Mesothelial cell of epicardium (in vitro differentiated cells): ENCODE data around the gene BEAN1. TPM values are rescaled to one million over a fixed set of nuclear protein-coding genes. Genes with fewer than 3 reads are reported as not detected.

Experiments
- DNase-seq, 2 experiments: peaks; one replicate each; pipeline ENCODE4 v3.0.0; 2021; ENCODE audit warnings: low spot score in 2 of 2; ENCODE audit not compliant: unreplicated experiment in 2 of 2
- H3K27ac Mint-ChIP-seq: 2 replicates; pipeline ENCODE4 v1.8.0; 2021; ENCODE audit warnings: mixed read lengths
- H3K27me3 Mint-ChIP-seq: 2 replicates; pipeline ENCODE4 v1.8.0; 2021; ENCODE audit warnings: low read depth, mixed read lengths
- H3K36me3 Mint-ChIP-seq: 2 replicates; pipeline ENCODE4 v1.8.0; 2021; ENCODE audit warnings: mixed read lengths
- H3K4me1 Mint-ChIP-seq: 2 replicates; pipeline ENCODE4 v1.8.0; 2021; ENCODE audit warnings: mixed read lengths
- H3K4me3 Mint-ChIP-seq: 2 replicates; pipeline ENCODE4 v1.8.0; 2021; ENCODE audit warnings: mild to moderate bottlenecking, moderate library complexity, mixed read lengths
- H3K9me3 Mint-ChIP-seq: 2 replicates; pipeline ENCODE4 v1.8.0; 2021; ENCODE audit warnings: mixed read lengths
- total RNA-seq: library from RNA; stranded (reverse); gene quantifications from 3 replicates; pipeline ENCODE4 v1.2.1, GENCODE V29; 2021
- TF ChIP-seq, protein P1 (sequence below): fragments of 200-600 bp; sonication (generic); IDR thresholded peaks from one replicate; pipeline ENCODE4 v1.5.0; 2021; ENCODE audit warnings: antibody characterized with exemption; ENCODE audit not compliant: unreplicated experiment

Gene BEAN1
- total RNA-seq, 1 donor from 2014 or later: 1.1 TPM

DNA sequence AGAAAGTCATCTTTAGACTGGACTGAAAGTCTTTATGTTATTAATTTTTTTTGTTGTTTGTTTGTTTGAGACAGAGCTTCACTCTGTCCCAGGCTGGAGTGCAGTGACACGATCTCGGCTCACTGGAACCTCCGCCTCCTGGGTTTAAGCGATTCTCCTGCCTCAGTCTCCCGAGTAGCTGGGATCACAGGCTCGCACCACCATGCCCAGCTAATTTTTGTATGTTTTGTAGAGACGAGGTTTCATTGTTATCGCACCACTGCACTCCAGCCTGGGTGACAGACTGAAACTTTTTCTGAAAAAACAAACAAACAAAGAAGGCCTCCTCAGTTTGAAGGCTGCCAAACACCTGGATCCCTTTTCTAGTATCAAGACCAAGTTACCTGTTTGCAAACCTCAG is 4.7 kb downstream of the BEAN1 start:
- Mint-ChIP-seq H3K4me3 (no peak overlapping the region), H3K36me3 (no peaks in the 10 kb centered on the region), H3K27me3 (peaks cover 61% of the 10 kb centered on the region), H3K4me1 (no peaks in the 10 kb centered on the region), H3K27ac (no peak overlapping the region), H3K9me3 (no peaks in the 10 kb centered on the region)
- DNase-seq: no peak
- TF ChIP-seq, protein P1, sequence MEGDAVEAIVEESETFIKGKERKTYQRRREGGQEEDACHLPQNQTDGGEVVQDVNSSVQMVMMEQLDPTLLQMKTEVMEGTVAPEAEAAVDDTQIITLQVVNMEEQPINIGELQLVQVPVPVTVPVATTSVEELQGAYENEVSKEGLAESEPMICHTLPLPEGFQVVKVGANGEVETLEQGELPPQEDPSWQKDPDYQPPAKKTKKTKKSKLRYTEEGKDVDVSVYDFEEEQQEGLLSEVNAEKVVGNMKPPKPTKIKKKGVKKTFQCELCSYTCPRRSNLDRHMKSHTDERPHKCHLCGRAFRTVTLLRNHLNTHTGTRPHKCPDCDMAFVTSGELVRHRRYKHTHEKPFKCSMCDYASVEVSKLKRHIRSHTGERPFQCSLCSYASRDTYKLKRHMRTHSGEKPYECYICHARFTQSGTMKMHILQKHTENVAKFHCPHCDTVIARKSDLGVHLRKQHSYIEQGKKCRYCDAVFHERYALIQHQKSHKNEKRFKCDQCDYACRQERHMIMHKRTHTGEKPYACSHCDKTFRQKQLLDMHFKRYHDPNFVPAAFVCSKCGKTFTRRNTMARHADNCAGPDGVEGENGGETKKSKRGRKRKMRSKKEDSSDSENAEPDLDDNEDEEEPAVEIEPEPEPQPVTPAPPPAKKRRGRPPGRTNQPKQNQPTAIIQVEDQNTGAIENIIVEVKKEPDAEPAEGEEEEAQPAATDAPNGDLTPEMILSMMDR: no peak

DNA sequence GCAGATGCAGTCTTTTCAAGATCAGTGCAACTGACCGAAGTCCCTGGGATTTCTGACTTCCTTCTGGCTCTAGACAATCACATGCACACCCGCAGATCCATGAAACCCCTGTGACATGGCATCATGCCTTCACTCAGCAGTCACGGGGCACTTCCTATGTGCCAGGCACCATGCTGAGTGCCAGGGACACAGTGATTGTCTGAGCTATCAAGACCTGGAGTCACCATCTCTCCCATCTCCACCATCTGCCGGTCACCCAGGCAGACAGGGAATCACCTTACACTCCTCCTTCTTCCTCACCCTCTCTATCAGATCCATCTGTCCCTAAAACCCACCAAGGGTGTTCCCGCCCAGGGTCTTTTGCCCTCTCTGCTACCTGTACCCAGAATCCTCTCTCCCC is 5.3 kb downstream of the BEAN1 start:
- H3K9me3 Mint-ChIP-seq: no peaks in the 10 kb centered on the region
- peaks cover 61% of the 10 kb centered on the region for H3K27me3 Mint-ChIP-seq
- no peak overlapping the region for H3K27ac Mint-ChIP-seq
- no peaks in the 10 kb centered on the region for H3K4me1 Mint-ChIP-seq
- no peaks in the 10 kb centered on the region for H3K36me3 Mint-ChIP-seq
- TF ChIP-seq, protein P1: no peak
- no peak overlapping the region for H3K4me3 Mint-ChIP-seq
- no peak for DNase-seq

DNA sequence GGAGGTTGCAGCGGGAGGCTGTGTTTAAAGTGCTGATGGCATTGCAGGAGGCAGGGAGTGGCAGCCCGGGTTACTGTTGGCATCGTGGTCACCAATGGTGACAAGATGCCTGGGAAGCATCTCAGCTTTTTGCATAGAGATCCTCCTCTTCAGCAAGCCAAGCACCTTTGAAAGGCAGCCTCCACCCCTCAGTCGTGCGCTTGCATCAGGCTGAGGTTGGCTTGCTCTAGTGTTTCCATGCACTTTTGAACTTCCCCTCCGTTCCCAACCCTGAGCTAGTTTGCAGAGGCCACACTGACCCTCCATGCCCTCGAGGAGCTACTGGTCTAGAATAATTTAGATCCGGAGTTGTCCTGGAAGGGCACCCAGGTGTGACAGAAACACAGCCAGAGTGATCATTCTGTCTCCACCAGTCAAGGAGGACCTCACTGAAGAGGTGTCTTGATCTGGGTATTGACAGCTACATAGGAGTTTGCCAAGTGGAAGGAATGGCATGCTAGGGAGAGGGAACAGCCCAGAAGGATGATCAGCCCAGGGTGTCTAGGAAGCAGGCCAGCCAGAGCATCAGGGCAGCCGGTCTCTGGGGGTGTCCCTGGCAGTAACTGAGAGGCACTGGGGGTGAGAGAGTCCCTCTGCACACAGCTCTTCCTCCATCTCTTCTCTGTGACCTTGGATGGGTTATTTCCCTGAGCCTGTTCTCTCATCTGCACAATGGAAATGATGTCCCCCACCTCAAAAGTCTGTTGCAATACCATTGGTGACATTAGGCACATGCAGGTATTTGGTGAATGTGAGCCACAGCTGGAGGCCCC is 7.7 kb downstream of the BEAN1 start:
- Mint-ChIP-seq H3K27me3 (peaks cover 55% of the 10 kb centered on the region), H3K27ac (no peak overlapping the region), H3K4me3 (no peak overlapping the region), H3K4me1 (no peaks in the 10 kb centered on the region), H3K9me3 (no peaks in the 10 kb centered on the region), H3K36me3 (no peaks in the 10 kb centered on the region)
- no peak for DNase-seq
- TF ChIP-seq, protein P1: no peak

DNA sequence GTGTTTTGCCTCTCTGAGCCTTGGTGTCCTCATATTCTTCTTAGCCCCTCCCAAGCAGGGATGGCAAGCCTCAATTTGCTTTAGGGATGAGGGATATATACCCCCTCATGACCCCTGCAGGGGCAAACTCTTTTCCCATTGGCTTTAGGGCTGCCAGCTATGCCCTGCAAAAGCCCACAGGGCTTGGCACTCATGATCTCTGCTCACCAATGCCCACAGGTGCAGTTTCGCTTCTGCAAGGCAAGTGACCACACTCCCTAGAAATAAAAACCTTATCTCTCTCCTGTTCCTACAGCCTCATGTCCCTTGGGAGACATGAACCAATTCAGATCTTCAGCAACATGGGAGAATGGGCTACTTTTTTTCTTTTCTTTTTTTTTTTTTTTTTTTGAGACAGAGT is 8.8 kb downstream of the BEAN1 start:
- peaks cover 53% of the 10 kb centered on the region for H3K27me3 Mint-ChIP-seq

DNA sequence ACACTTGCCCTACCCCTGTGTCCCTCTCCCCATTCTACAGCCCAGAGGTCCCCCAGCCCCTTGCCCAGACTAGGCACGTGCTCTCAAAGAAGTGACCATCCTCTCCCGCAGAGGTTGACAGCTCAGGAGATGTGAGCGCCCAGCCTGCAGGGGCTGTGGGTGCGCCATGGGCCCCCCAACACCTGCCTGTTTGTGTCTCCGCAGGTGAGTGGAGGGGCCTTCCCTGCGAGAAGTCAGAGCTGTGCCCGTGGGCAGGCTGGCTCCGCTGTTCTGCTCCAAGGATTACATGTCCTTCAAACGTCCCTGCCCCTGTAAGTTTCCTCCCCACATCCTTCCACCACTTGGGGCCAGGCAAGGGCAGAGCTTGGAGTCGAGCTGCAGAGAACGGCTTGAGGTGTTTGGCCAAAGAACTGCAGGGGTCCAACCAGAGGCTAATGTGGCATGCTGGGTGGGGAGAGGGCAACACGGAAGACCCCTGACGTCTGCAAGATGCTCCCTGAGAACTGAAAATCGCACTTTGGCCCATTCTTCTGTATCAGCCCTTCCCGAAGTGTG is 10.4 kb downstream of the BEAN1 start:
- no peak for DNase-seq
- TF ChIP-seq, protein P1: no peak
- Mint-ChIP-seq H3K9me3 (no peaks in the 10 kb centered on the region), H3K27me3 (peaks cover 52% of the 10 kb centered on the region), H3K4me1 (no peaks in the 10 kb centered on the region), H3K27ac (no peak overlapping the region), H3K4me3 (no peak overlapping the region), H3K36me3 (no peaks in the 10 kb centered on the region)

More for the DNA sequence above, 8.8 kb downstream of the BEAN1 start:
- Mint-ChIP-seq H3K4me1 (no peaks in the 10 kb centered on the region), H3K36me3 (no peaks in the 10 kb centered on the region), H3K9me3 (no peaks in the 10 kb centered on the region), H3K4me3 (no peak overlapping the region), H3K27ac (no peak overlapping the region)
- no peak for DNase-seq
- TF ChIP-seq, protein P1: no peak
